Stimulated activated CD8-positive, alpha-beta memory T cell treated with anti-CD3 and anti-CD28 coated beads, Interleukin-7, amount 100 ng/mL, for 4 hours (primary cell): Measurements from ENCODE around the gene FPR2.
"Not testable (repeated sequence)": the region's sequence is repeated elsewhere in the genome, so short reads cannot be mapped to it uniquely, and the experiment has no call there.

ENCODE experiments used
- DNase-seq, 2 donors: peaks; one replicate each; pipeline ENCODE4 v3.0.0-alpha.2; 2020; ENCODE audit warnings: low read depth in 2 of 2

FPR2 gene

GRCh38 chr19:51805396-51805795, 44.4 kb downstream of the FPR2 start:
- not testable (repeated sequence) for DNase-seq

- not testable (repeated sequence) for DNase-seq
These were observed 45.6 kb downstream of the FPR2 start for GRCh38 chr19:51806571-51806970.

- DNase-seq: no peak
These were observed 46.2 kb downstream of the FPR2 start for GRCh38 chr19:51807111-51807701.

- DNase-seq: no peak
These were observed 46.9 kb downstream of the FPR2 start for GRCh38 chr19:51807925-51808324.

GRCh38 chr19:51808333-51808986, 47.5 kb downstream of the FPR2 start:
- DNase-seq: no peak

GRCh38 chr19:51809787-51810186, 48.8 kb downstream of the FPR2 start:
- DNase-seq: no peak

GRCh38 chr19:51810223-51810622, 49.2 kb downstream of the FPR2 start:
- no peak for DNase-seq

- DNase-seq: no peak
These were observed 50.4 kb downstream of the FPR2 start for GRCh38 chr19:51811344-51811743.

GRCh38 chr19:51815043-51815442, 54.1 kb downstream of the FPR2 start:
- no peak for DNase-seq

- DNase-seq: no peak
These were observed 55.7 kb downstream of the FPR2 start for GRCh38 chr19:51816711-51817110.

GRCh38 chr19:51820011-51820410, 59.0 kb downstream of the FPR2 start:
- DNase-seq: no peak
